Endothelial cell of umbilical vein (primary cell): ENCODE results near the gene SAMD1.

Experiments used
- EZH2 ChIP-seq: IDR thresholded peaks from 2 replicates; pipeline ENCODE4 v1.6.1; 2012; ENCODE audit warnings: borderline replicate concordance, low read depth, mild to moderate bottlenecking, moderate library complexity, low read length, inconsistent platforms; ENCODE audit not compliant: severe bottlenecking
- GATA2 ChIP-seq: IDR thresholded peaks from 2 replicates; pipeline ENCODE4 v1.7.0; 2011; ENCODE audit warnings: low read depth, mild to moderate bottlenecking, moderate library complexity, mixed read lengths, low read length; ENCODE audit not compliant: insufficient read length, insufficient read depth
- JUN ChIP-seq: IDR thresholded peaks from 2 replicates; pipeline ENCODE4 v1.6.1; 2011; ENCODE audit warnings: borderline replicate concordance, low read depth; ENCODE audit not compliant: insufficient read length, insufficient read depth
- POLR2A ChIP-seq: IDR thresholded peaks from 2 replicates; pipeline ENCODE4 v1.6.1; 2012; ENCODE audit warnings: low read depth, mild to moderate bottlenecking, control low read depth, low read length
- POLR2AphosphoS5 ChIP-seq: IDR thresholded peaks from 2 replicates; pipeline ENCODE4 v1.6.1; 2012; ENCODE audit warnings: low read depth, mild to moderate bottlenecking, control low read depth, low read length, moderate library complexity; ENCODE audit not compliant: insufficient read depth
- TF ChIP-seq, protein P1 (sequence below): IDR thresholded peaks from 2 replicates; pipeline ENCODE4 v1.6.1; 2011; ENCODE audit not compliant: insufficient read depth, insufficient read length
- TF ChIP-seq, protein P2 (sequence below), 2 donors: IDR thresholded peaks; 1 replicate in 1 of 2; 2 replicates in 1 of 2; pipeline ENCODE4 v1.5.1; 2011; ENCODE audit warnings: low read length in 2 of 2, mild to moderate bottlenecking in 2 of 2, moderate library complexity in 2 of 2, control low read depth in 1 of 2, inconsistent platforms in 1 of 2, low read depth in 1 of 2; ENCODE audit not compliant: insufficient read depth in 1 of 2; ENCODE audit errors: extremely low read depth in 1 of 2

GRCh38 chr19:14072535-14073260 lies 17.9 kb downstream of the SAMD1 start, which contains the start of gene MISP3:
- TF ChIP-seq, protein P1, sequence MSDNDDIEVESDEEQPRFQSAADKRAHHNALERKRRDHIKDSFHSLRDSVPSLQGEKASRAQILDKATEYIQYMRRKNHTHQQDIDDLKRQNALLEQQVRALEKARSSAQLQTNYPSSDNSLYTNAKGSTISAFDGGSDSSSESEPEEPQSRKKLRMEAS = no peak
- TF ChIP-seq POLR2A (no peak), POLR2AphosphoS5 (no peak), JUN (no peak), EZH2 (peak; percentile 37), GATA2 (no peak)
- TF ChIP-seq, protein P2, sequence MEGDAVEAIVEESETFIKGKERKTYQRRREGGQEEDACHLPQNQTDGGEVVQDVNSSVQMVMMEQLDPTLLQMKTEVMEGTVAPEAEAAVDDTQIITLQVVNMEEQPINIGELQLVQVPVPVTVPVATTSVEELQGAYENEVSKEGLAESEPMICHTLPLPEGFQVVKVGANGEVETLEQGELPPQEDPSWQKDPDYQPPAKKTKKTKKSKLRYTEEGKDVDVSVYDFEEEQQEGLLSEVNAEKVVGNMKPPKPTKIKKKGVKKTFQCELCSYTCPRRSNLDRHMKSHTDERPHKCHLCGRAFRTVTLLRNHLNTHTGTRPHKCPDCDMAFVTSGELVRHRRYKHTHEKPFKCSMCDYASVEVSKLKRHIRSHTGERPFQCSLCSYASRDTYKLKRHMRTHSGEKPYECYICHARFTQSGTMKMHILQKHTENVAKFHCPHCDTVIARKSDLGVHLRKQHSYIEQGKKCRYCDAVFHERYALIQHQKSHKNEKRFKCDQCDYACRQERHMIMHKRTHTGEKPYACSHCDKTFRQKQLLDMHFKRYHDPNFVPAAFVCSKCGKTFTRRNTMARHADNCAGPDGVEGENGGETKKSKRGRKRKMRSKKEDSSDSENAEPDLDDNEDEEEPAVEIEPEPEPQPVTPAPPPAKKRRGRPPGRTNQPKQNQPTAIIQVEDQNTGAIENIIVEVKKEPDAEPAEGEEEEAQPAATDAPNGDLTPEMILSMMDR (IDR thresholded peaks at IDR 0.05; ENCODE audit: extremely low read depth in 1 of 2, insufficient read depth in 1 of 2, low read depth in 1 of 2, low read length in 2 of 2) = no peak
